HEK293 (cell line): ENCODE measurements around the gene PIGR.

Experiments
- CTCF ChIA-PET: fragments of 350-600 bp; formaldehyde crosslinking; extraction: SDS; loops from one replicate; lab custom pipeline; 2021; ENCODE audit warnings: antibody characterized with exemption; lab: Yijun Ruan, JAX
- POLR2A ChIA-PET: fragments of 300-600 bp; formaldehyde crosslinking; extraction: SDS; loops from one replicate; lab custom pipeline; 2020; ENCODE audit warnings: antibody characterized with exemption, inconsistent platforms; lab: Yijun Ruan, JAX
- H3K27ac ChIP-seq: fragments of 200-500 bp; sonication (Bioruptor generic); 2 replicates; pipeline ENCODE4 v1.5.1; 2014; ENCODE audit warnings: low read depth, low read length, control low read depth, inconsistent platforms; ENCODE audit errors: extremely low read depth
- H3K36me3 ChIP-seq, 2 experiments: fragments of 200-500 bp in 1 of 2; sonication (Bioruptor generic) in 1 of 2; 1 replicate in 1 of 2; 2 replicates in 1 of 2; pipeline ENCODE4 v1.5.1; 2014 to 2017; ENCODE audit warnings: inconsistent platforms in 2 of 2, low read length in 2 of 2; ENCODE audit not compliant: control insufficient read depth in 2 of 2, insufficient read depth in 1 of 2
- H3K4me1 ChIP-seq: fragments of 200-500 bp; sonication (Bioruptor generic); 2 replicates; pipeline ENCODE4 v1.5.1; 2014; ENCODE audit warnings: mild to moderate bottlenecking, low read length, inconsistent platforms; ENCODE audit not compliant: control insufficient read depth, insufficient read depth
- H3K4me3 ChIP-seq: 2 replicates; pipeline ENCODE4 v1.5.1; 2011; ENCODE audit warnings: low read depth, mild to moderate bottlenecking, control low read depth, low read length, moderate library complexity
- H3K9me3 ChIP-seq: fragments of 200-500 bp; sonication (Bioruptor generic); 2 replicates; pipeline ENCODE4 v1.5.1; 2014; ENCODE audit warnings: low read depth, low read length, inconsistent platforms; ENCODE audit not compliant: control insufficient read depth, insufficient read depth
- BCL11B ChIP-seq: fragments of 450-650 bp; formaldehyde crosslinking; IDR thresholded peaks from 2 replicates; pipeline ENCODE4 v1.5.1; 2016; ENCODE audit warnings: low read depth, missing biosample characterization, missing genetic modification characterization
- BCL6B ChIP-seq: fragments of 450-650 bp; formaldehyde crosslinking; IDR thresholded peaks from 2 replicates; pipeline ENCODE4 v1.5.1; 2017; ENCODE audit warnings: missing biosample characterization, missing genetic modification characterization
- GLI4 ChIP-seq: fragments of 450-650 bp; formaldehyde crosslinking; IDR thresholded peaks from 2 replicates; pipeline ENCODE4 v1.5.1; 2016; ENCODE audit warnings: missing biosample characterization, missing genetic modification characterization
- KLF9 ChIP-seq: fragments of 450-650 bp; formaldehyde crosslinking; IDR thresholded peaks from 2 replicates; pipeline ENCODE4 v1.5.1; 2016; ENCODE audit warnings: missing biosample characterization, missing genetic modification characterization, low read depth
- MEIS1 ChIP-seq: sonication (generic); formaldehyde crosslinking; IDR thresholded peaks from 2 replicates; pipeline ENCODE4 v1.8.1; 2022; ENCODE audit warnings: missing genetic modification reagents, mild to moderate bottlenecking, borderline replicate concordance
- MZF1 ChIP-seq: fragments of 450-650 bp; formaldehyde crosslinking; IDR thresholded peaks from 2 replicates; pipeline ENCODE4 v1.5.1; 2017; ENCODE audit warnings: missing biosample characterization, missing genetic modification characterization, borderline replicate concordance
- ZBTB20 ChIP-seq: fragments of 450-650 bp; formaldehyde crosslinking; IDR thresholded peaks from 2 replicates; pipeline ENCODE4 v1.5.1; 2016; ENCODE audit warnings: missing biosample characterization, missing genetic modification characterization
- ZNF132 ChIP-seq: fragments of 450-650 bp; formaldehyde crosslinking; IDR thresholded peaks from 2 replicates; pipeline ENCODE4 v1.5.1; 2017; ENCODE audit warnings: missing biosample characterization, missing genetic modification characterization, borderline replicate concordance
- ZNF23 ChIP-seq: fragments of 450-650 bp; formaldehyde crosslinking; IDR thresholded peaks from 2 replicates; pipeline ENCODE4 v1.5.1; 2016; ENCODE audit warnings: missing biosample characterization, missing genetic modification characterization, borderline replicate concordance
- ZNF549 ChIP-seq: fragments of 450-650 bp; IDR thresholded peaks from 2 replicates; pipeline ENCODE4 v1.5.1; 2018; ENCODE audit warnings: missing biosample characterization, missing genetic modification characterization, mild to moderate bottlenecking, inconsistent platforms, moderate library complexity
- ZNF596 ChIP-seq: fragments of 450-650 bp; IDR thresholded peaks from 2 replicates; pipeline ENCODE4 v1.5.0; 2018; ENCODE audit warnings: missing biosample characterization, mild to moderate bottlenecking, missing genetic modification characterization, moderate library complexity
- ZNF704 ChIP-seq: fragments of 450-650 bp; formaldehyde crosslinking; IDR thresholded peaks from 2 replicates; pipeline ENCODE4 v1.5.1; 2016; ENCODE audit warnings: missing biosample characterization, missing genetic modification characterization
- ZNF707 ChIP-seq: fragments of 450-650 bp; formaldehyde crosslinking; IDR thresholded peaks from 2 replicates; pipeline ENCODE4 v1.5.1; 2016; ENCODE audit warnings: missing biosample characterization, missing genetic modification characterization
- ZNF792 ChIP-seq: fragments of 450-650 bp; formaldehyde crosslinking; IDR thresholded peaks from 2 replicates; pipeline ENCODE4 v1.5.1; 2016; ENCODE audit warnings: missing biosample characterization, missing genetic modification characterization
- ZNF843 ChIP-seq: fragments of 450-650 bp; formaldehyde crosslinking; IDR thresholded peaks from 2 replicates; pipeline ENCODE4 v1.5.1; 2016; ENCODE audit warnings: missing biosample characterization, missing genetic modification characterization
- ZSCAN5A ChIP-seq: fragments of 450-650 bp; formaldehyde crosslinking; IDR thresholded peaks from 2 replicates; pipeline ENCODE4 v1.5.1; 2016; ENCODE audit warnings: missing biosample characterization, missing genetic modification characterization

The PIGR gene

GRCh38 chr1:206882555-206882954 is 63.7 kb downstream of the PIGR start:
- Histone ChIP-seq H3K9me3 (no peaks in the 10 kb centered on the region), H3K4me1 (no peaks in the 10 kb centered on the region), H3K27ac (no peak overlapping the region), H3K36me3 (no peaks in the 10 kb centered on the region), H3K4me3 (no peak overlapping the region)
- TF ChIP-seq BCL6B (tag by site-specific recombination) (no peak), BCL11B (tag by site-specific recombination) (no peak), ZNF132 (tag by site-specific recombination) (no peak)
- ChIA-PET POLR2A (no interaction called here), CTCF (interaction anchor here (0.6 to 3.1 kb wide), 4 partner anchors 9 to 75 kb away, joined by 3 to 10 read pairs (median 7); partner anchors contain the start of gene IL20)

- no peak overlapping the region for H3K27ac ChIP-seq
- TF ChIP-seq MEIS1 (CRISPR knock-in tag) (no peak), KLF9 (tag by site-specific recombination) (no peak), ZSCAN5A (tag by site-specific recombination) (no peak), ZNF707 (no peak), ZNF23 (tag by site-specific recombination) (no peak), GLI4 (tag by site-specific recombination) (no peak), ZNF549 (tag by site-specific recombination) (no peak), ZNF596 (tag by site-specific recombination) (no peak), ZNF843 (tag by site-specific recombination) (no peak), ZBTB20 (tag by site-specific recombination) (no peak), ZNF792 (tag by site-specific recombination) (no peak), ZNF704 (tag by site-specific recombination) (no peak), MZF1 (tag by site-specific recombination) (no peak)
- TF ChIP-seq, all 188 proteins: peak for 0
- Histone ChIP-seq H3K36me3 (no peaks in the 10 kb centered on the region), H3K9me3 (no peaks in the 10 kb centered on the region), H3K4me1 (no peaks in the 10 kb centered on the region), H3K4me3 (no peak overlapping the region)
- POLR2A ChIA-PET, result no interaction called here
- CTCF ChIA-PET, result interaction anchor here (1.0 to 2.1 kb wide), 6 partner anchors 10 to 154 kb away, joined by 3 to 15 read pairs (median 4); partner anchors contain the start of gene IL20
Measured at GRCh38 chr1:206880314-206880713, 66.0 kb downstream of the PIGR start.
